Mesenteric fat pad (tissue), 1 donor: Measurements from ENCODE around the gene ELL. TPM values are rescaled to one million over a fixed set of nuclear protein-coding genes. Genes with fewer than 3 reads are reported as not detected.
"Not testable (repeated sequence)": the region's sequence is repeated elsewhere in the genome, so short reads cannot be mapped to it uniquely, and the experiment has no call there.

Source experiments
- DNase-seq: peaks from one replicate; pipeline ENCODE4 v3.0.0-alpha.2; 2020; ENCODE audit warnings: low spot score
- total RNA-seq: library from RNA; stranded (reverse); fragmentation: NEBNext Ultra II Directional; extraction: Animal tissue kit (Norgen Biotek cat#: 25700); gene quantifications from one replicate; pipeline ENCODE4 v1.2.1, GENCODE V29; 2021
- donor health status: DM: yes; HTN: yes; CAD: no.

ELL gene
- total RNA-seq, 1 donor from 2014 or later, result 38.4 TPM

- DNase-seq, result no peak
Measured at GRCh38 chr19:18532168-18532890, 10.5 kb upstream of the ELL start.

- no peak for DNase-seq
Measured at GRCh38 chr19:18531485-18531884, 9.6 kb upstream of the ELL start.

- no peak for DNase-seq
Measured at GRCh38 chr19:18529782-18530181, 7.9 kb upstream of the ELL start.

DNA sequence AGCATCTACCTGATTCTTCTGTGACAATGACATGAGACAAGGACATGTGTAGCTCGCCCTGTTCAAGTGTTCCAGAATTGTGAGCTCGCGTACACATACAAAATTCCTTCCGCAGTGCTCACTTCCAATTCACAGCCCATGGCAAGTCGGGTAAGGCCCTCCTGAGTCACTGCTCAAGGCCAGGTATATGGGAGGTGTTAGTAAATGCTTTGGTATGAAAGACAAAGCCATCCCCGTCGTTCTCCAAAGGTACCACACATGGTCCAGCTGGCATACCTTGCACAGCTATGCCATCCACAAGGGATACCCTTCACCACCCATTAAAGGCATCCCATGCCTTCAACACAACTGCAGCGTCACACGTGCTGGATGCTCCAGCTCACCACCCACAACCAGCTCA lies 4.4 kb upstream of the ELL start:
- DNase-seq, result no peak

DNA sequence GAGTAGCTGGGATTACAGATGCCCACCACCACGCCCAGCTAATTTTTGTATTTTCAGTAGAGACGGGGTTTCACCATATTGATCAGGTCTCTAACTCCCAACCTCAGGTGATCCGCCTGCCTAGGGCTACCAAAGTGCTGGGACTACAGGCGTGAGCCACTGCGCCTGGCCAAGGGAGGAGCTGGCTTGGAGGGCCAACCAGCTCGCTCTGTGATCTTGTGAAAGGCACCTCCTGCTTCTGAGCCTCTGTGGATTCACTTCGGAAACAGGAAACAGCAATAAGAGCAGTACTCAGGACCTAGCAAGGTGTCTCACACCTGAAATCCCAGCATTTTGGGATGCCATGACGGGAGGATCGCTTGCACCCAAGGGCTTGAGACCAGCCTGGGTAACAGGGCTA lies 2.0 kb upstream of the ELL start:
- DNase-seq, result no peak

DNA sequence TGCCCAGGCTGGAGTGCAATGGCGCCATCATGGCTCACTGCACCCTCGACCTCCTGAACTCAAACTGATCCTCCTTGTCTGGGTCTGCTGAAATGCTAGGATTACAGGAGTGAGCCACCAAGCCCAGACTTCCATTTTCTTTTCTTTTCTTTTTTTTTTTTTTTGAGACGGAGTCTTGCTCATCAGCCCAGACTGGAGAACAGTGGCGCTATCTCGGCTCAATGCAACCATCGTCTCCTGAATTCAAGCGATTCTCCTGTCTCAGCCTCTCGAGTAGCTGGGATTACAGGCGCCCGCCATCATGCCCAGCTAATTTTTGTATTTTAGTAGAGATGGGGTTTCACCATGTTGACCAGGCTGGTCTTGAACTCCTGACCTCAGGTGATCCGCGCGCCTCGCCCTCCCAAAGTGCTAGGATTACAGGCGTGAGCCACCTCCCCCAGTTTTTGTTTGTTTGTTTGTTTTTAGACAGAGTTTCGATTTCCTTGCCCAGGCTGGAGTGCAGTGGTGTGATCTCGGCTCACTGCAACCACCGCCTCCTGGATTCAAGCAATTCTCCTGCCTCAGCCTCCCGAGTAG lies 1.1 kb upstream of the ELL start:
- DNase-seq, result not testable (repeated sequence)

DNA sequence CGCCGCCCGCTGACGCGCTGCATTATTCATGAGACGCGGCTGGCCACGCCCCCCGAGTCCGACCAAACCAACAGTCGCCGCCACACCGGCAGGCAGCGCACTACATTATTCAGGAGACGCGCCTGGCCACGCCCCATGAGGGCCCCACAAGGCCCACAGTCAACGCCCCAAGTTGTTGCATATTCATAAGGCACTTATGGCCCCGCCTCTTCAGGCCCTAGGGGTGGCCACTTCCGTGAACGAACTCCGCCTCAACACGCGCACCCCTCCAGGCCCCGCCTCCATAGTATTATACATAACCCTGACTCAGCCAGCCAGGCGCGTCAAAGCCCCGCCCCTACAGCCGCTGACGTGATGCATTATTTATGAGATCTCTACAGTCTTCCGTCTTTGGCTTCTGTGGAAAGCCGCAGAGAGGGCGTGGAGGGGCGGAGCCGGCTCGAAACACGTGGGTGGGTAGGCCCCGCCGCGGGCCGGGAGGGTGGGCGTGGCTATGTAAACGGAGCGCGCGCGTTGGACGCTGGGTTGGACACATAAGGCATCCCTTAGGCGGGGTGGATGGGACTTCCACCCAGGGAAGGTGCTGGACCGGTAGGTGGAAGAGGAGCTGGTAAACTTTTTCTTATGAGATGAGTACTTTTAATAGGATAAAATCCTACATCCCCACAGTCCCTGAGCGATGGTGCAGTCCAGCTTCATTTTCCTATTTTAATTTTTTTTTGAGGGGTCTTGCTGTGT lies 423 bp upstream of the ELL start:
- DNase-seq, result peak; percentile 100

- no peak for DNase-seq
Measured at GRCh38 chr19:18520848-18521691, 800 bp downstream of the ELL start.

GRCh38 chr19:18519962-18520847 lies 1.7 kb downstream of the ELL start:
- DNase-seq, result no peak

GRCh38 chr19:18518639-18519038 lies 3.2 kb downstream of the ELL start:
- DNase-seq, result no peak

DNA sequence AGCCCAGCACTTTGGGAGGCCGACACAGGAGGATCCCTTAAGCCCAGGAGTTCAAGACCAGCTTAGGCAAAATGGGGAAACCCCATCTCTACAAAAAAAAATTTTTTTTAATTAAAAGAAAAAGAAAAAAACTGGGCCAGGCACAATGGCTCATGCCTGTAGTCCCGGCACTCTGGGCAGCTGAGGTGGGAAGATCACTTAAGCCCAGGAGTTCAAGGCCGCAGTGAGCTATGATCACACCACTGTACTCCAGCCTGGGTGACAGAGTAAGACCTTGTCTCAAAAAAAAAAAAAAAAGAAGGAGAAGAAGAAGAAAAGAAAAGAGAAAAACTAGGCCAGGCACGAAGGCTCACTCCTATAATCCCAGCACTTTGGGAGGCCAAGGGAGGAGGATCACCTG lies 4.3 kb downstream of the ELL start:
- DNase-seq, result no peak

DNA sequence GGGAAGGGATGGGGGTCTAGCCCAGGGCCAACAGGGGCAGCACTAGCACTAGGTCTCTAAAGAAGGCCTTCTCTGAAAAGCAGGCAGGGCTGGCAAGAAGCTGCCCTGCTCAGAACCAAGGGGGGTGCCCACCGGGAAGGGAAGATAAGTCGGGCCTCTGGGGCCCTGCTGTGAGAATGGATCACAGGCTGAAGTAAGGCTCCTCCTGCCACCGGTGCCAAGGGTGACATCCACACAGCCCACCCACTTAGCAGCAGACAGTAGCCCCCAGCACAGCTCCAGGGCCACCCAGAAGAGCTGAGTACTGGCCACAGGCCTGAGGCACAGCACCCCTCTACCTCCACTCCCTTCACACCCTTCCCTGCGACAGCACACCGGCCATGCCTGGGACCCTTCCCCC lies 5.9 kb downstream of the ELL start:
- no peak for DNase-seq

GRCh38 chr19:18514800-18515682 lies 6.8 kb downstream of the ELL start:
- peak; percentile 95 for DNase-seq

DNA sequence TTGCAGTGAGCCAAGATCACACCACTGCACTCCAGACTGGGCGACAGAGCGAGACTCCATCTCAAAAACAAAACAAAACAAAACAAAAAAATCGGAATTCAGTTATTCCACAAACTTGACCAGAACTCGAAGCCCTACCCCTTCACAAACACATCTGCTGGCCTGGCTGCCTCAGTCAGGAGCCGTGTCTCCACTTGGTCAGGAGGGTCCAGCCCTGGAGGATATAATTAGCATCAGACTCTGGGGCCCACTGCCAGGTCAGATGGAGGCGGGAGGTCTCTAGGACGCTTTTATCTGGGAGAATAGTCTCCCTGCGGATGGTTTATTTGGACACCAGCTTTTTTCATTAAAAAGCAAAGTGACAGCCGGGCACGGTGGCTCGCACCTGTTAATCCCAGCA lies 8.0 kb downstream of the ELL start:
- DNase-seq, result no peak

GRCh38 chr19:18510216-18510615 lies 11.7 kb downstream of the ELL start:
- DNase-seq, result no peak

DNA sequence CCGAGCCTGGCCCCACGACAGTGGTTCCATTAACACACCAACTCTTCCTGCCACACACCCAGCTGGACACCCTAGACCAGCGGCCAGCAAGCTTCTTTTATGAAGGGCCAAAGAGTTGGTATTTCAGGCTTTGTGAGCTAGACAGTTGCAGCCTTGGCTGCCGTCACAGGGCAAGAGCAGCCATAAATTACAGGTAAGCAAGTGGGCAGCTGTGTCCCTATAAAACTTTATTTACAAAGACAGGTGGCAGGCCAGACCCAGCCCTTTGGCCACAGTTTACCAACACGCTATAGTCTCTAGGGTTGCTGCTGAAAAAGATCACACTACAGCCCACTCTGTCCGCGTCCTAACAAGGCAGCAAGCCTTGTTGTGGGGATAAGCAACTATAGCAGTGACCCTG lies 13.3 kb downstream of the ELL start:
- DNase-seq, result no peak

DNA sequence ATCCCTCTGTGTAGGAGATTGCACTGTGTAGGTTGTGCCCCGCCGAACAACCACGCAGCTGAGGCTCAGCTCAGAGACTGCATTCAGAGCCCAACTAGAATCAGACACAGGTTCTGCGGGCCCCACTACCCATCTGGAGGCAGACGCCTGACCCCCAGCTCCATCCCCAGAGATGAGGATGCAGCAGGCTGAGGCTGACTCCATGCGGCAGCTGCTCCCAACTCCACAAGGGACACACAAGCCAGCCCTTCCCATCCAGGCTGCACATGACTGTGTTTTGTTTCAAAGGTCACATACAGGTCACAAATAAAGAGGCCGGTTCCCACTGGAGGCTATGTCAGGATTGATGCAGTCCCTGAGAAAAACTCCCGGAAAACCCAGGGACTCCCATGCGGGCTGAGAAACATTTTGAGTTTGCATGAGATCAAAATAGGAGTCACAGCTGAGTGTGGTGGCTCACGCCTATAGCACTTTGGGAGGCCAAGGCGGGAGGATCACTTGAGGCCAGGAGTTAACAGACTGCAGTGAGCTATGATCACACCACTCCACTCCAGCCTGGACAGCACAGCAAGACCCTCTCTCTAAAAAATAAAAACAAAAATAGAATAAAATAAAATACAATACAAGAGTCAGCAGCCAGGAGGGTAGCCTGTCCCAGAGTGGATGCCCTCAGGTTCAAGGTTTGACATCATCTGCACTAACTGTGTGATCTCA lies 14.0 kb downstream of the ELL start:
- DNase-seq, result no peak

- no peak for DNase-seq
Measured at GRCh38 chr19:18507021-18507726, 14.7 kb downstream of the ELL start.
